Muscle of leg (tissue), 11 donors: Measurements from ENCODE around the gene GPRASP1. TPM values are rescaled to one million over a fixed set of nuclear protein-coding genes. Genes with fewer than 3 reads are reported as not detected.

Source experiments
- DNase-seq: peaks from one replicate; pipeline ENCODE4 v3.0.0; 2013
- H3K27ac ChIP-seq: one replicate; pipeline ENCODE4 v1.5.1; 2013; ENCODE audit warnings: mild to moderate bottlenecking, low read length, control low read depth
- H3K27me3 ChIP-seq: one replicate; pipeline ENCODE4 v1.6.1; 2013; ENCODE audit warnings: low read length; ENCODE audit not compliant: control insufficient read depth, insufficient read depth
- H3K36me3 ChIP-seq: one replicate; pipeline ENCODE4 v1.6.1; 2013; ENCODE audit warnings: low read length; ENCODE audit not compliant: control insufficient read depth, insufficient read depth
- H3K4me1 ChIP-seq: one replicate; pipeline ENCODE4 v1.6.1; 2013; ENCODE audit warnings: low read length; ENCODE audit not compliant: control insufficient read depth, insufficient read depth
- H3K4me3 ChIP-seq: one replicate; pipeline ENCODE4 v1.5.1; 2013; ENCODE audit warnings: low read length, control low read depth
- H3K9me3 ChIP-seq: replicated peaks from 2 replicates; pipeline ENCODE4 v1.6.1; 2013; ENCODE audit warnings: low read depth, low read length; ENCODE audit not compliant: control insufficient read depth
- WGBS: methylation state at CpG from one replicate; pipeline ENCODE4 v1.1.5; 2013; ENCODE audit warnings: missing lambda C conversion rate; ENCODE audit not compliant: insufficient coverage; 5-methylcytosine and 5-hydroxymethylcytosine counted together
- polyA plus RNA-seq, 8 donors: library from polyadenylated mRNA; unstranded; fragments of 120-200 nt; gene quantifications; one replicate each; pipeline versions ENCODE4 v1.2.1 to v1.2.3, GENCODE V29; 2013; ENCODE audit warnings: inconsistent platforms in 1 of 8, low replicate concordance in 1 of 8; ENCODE audit not compliant: insufficient read length in 8 of 8, insufficient read depth in 1 of 8
- total RNA-seq: library from RNA; stranded (reverse); fragments of 120-200 nt; gene quantifications from one replicate; pipeline ENCODE4 v1.2.4, GENCODE V29; 2013

The GPRASP1 gene
- total and polyA plus RNA-seq, 9 donors, result 7.9 to 14.9 (median 11.7) TPM

- Histone ChIP-seq H3K27ac (peak overlapping the region; percentile 42), H3K36me3 (no peaks in the 10 kb centered on the region), H3K27me3 (no peaks in the 10 kb centered on the region), H3K4me3 (no peak overlapping the region), H3K9me3 (no peaks in the 10 kb centered on the region), H3K4me1 (peaks cover 3% of the 10 kb centered on the region)
- WGBS, result no CpG with 5 or more reads among the region's 3 CpGs
- peak; percentile 57 for DNase-seq
These were observed 43.5 kb downstream of the GPRASP1 start for GRCh38 chrX:102694749-102695148.

- H3K4me1 ChIP-seq, result peaks cover 3% of the 10 kb centered on the region
- H3K27me3 ChIP-seq, result no peaks in the 10 kb centered on the region
- no peak for DNase-seq
- no peaks in the 10 kb centered on the region for H3K36me3 ChIP-seq
- no peak overlapping the region for H3K27ac ChIP-seq
- no peak overlapping the region for H3K4me3 ChIP-seq
- H3K9me3 ChIP-seq, result no peaks in the 10 kb centered on the region
These were observed 45.0 kb downstream of the GPRASP1 start for GRCh38 chrX:102696306-102696705.

- H3K4me3 ChIP-seq, result no peak overlapping the region
- DNase-seq, result peak; percentile 93
- H3K4me1 ChIP-seq, result peaks cover 3% of the 10 kb centered on the region
- no peaks in the 10 kb centered on the region for H3K36me3 ChIP-seq
- H3K27ac ChIP-seq, result peak overlapping the region; percentile 83
- H3K9me3 ChIP-seq, result no peaks in the 10 kb centered on the region
- H3K27me3 ChIP-seq, result no peaks in the 10 kb centered on the region
These were observed 46.2 kb downstream of the GPRASP1 start for GRCh38 chrX:102697494-102697893.

Other genes with a start within 250 kb of the GPRASP1 start
- gene NXF2B, start 211.5 kb upstream of the GPRASP1 start, total RNA-seq, result not detected
- not detected for gene NXF2B, start 211.5 kb upstream of the GPRASP1 start, polyA plus RNA-seq
- not detected for gene TCP11X2, start 179.7 kb upstream of the GPRASP1 start, total RNA-seq
- not detected for gene TCP11X2, start 179.7 kb upstream of the GPRASP1 start, polyA plus RNA-seq
- gene TMSB15A, start 134.7 kb upstream of the GPRASP1 start, total RNA-seq, result 16.0 TPM
- gene TMSB15A, start 134.7 kb upstream of the GPRASP1 start, polyA plus RNA-seq, result 10 to 100 TPM; 11.2 to 22.8 (median 16.9) TPM
- gene ARMCX5, start 52.0 kb upstream of the GPRASP1 start, total RNA-seq, result 13.4 TPM
- 10 to 100 TPM in 1 of 8 donors, 1 to 10 TPM in 7; 4.1 to 10.3 (median 7.3) TPM for gene ARMCX5, start 52.0 kb upstream of the GPRASP1 start, polyA plus RNA-seq
- 27.9 TPM for gene GPRASP2, start 61.0 kb downstream of the GPRASP1 start, total RNA-seq
- 10 to 100 TPM; 15.2 to 27.5 (median 20.7) TPM for gene GPRASP2, start 61.0 kb downstream of the GPRASP1 start, polyA plus RNA-seq
- 5.2 TPM for gene GPRASP3, start 69.3 kb downstream of the GPRASP1 start, total RNA-seq
- gene GPRASP3, start 69.3 kb downstream of the GPRASP1 start, polyA plus RNA-seq, result 1 to 10 TPM; 5.1 to 9.5 (median 7.5) TPM